ENCODE results near the gene ZKSCAN5.

DNA sequence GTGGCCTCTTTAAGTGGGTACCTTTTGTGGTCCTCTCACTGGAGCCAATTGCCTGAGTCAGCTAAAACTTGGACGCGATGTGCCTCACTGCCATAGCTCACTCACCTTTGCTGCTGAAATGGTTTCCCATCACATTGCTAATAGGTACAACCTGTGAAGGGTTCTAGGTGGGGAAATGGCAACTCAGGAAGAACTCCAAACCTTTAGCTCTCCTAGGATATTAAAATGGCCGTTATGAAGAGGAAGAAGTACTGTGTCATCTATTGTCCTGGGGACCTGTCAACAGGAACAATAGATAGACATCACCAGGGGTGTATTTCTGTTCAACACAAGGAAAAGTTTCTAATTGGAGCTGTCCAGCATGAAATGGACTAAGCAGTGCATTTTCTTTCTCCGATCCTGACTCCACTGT lies 52.7 kb downstream of the ZKSCAN5 start:
- TF ChIP-seq, protein P1, sequence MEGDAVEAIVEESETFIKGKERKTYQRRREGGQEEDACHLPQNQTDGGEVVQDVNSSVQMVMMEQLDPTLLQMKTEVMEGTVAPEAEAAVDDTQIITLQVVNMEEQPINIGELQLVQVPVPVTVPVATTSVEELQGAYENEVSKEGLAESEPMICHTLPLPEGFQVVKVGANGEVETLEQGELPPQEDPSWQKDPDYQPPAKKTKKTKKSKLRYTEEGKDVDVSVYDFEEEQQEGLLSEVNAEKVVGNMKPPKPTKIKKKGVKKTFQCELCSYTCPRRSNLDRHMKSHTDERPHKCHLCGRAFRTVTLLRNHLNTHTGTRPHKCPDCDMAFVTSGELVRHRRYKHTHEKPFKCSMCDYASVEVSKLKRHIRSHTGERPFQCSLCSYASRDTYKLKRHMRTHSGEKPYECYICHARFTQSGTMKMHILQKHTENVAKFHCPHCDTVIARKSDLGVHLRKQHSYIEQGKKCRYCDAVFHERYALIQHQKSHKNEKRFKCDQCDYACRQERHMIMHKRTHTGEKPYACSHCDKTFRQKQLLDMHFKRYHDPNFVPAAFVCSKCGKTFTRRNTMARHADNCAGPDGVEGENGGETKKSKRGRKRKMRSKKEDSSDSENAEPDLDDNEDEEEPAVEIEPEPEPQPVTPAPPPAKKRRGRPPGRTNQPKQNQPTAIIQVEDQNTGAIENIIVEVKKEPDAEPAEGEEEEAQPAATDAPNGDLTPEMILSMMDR (conservative IDR thresholded peaks at IDR 0.05; ENCODE audit: low read depth, low read length) = no peak
- no peak for TF ChIP-seq EZH2 (IDR thresholded peaks at IDR 0.05; ENCODE audit: borderline replicate concordance, low read depth, low read length, poor library complexity, severe bottlenecking)

Measured in A673 (cell line).